Measurements from ENCODE around the gene NR1D1. TPM values are rescaled to one million over a fixed set of nuclear protein-coding genes. Genes with fewer than 3 reads are reported as not detected.

Gene NR1D1
- total RNA-seq, 2 experiments from 2014 or later = 1.7 to 8.7 TPM

DNA sequence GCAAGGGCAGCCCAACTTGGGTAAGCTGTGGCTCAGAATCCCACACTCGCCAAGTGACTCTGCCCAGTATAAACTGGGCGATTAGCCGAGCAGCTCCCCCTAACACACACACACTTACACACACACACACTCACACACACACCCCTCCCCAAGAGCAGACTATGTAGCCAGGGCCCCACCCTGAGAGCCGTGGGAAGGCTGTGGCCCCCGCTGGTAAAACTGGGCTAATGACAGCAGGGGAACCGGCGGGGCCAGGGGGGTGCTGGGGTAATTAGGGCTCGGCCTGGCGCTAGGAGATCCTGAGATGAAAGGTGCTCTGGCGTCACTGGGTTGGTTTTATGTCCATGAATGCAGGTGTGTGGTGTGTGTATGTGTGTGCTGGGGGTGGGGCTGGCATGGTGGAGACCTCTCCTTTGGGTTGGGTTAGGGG lies 38.8 kb downstream of the NR1D1 start:
- Histone ChIP-seq H3K9me3 (ENCODE audit: low read length) (no peaks in the 10 kb centered on the region), H3K36me3 (ENCODE audit: insufficient read depth, low read length) (no peaks in the 10 kb centered on the region), H3K4me2 (ENCODE audit: low read length) (peak overlapping the region; percentile 62), H3K9me2 (ENCODE audit: insufficient read depth, low read length) (no peaks in the 10 kb centered on the region), H2AFZ (ENCODE audit: low read length) (no peak overlapping the region; the same call in 1 of the 2 replicates), H3K27ac (ENCODE audit: low read depth, low read length, poor library complexity, severe bottlenecking) (no peak overlapping the region), H4K20me1 (ENCODE audit: insufficient read depth, low read length) (no peaks in the 10 kb centered on the region), H3K4me1 (ENCODE audit: insufficient read depth, low read length, poor library complexity, severe bottlenecking) (peaks cover 32% of the 10 kb centered on the region), H3K4me3 (ENCODE audit: low read depth, low read length, poor library complexity, severe bottlenecking) (no peak overlapping the region), H3K79me2 (ENCODE audit: insufficient read depth, low read depth, low read length) (no peaks in the 10 kb centered on the region)
- intact Hi-C loops (cut with micrococcal nuclease; ENCODE audit: unreplicated experiment) = loop anchor here (2.0 kb wide), 1 partner anchor 49 kb away; no protein-coding TSS in a partner anchor
- TF ChIP-seq EZH2phosphoT487 (IDR thresholded peaks at IDR 0.05; ENCODE audit: borderline replicate concordance, low read depth, low read length) = no peak
- TF ChIP-seq, protein P1, sequence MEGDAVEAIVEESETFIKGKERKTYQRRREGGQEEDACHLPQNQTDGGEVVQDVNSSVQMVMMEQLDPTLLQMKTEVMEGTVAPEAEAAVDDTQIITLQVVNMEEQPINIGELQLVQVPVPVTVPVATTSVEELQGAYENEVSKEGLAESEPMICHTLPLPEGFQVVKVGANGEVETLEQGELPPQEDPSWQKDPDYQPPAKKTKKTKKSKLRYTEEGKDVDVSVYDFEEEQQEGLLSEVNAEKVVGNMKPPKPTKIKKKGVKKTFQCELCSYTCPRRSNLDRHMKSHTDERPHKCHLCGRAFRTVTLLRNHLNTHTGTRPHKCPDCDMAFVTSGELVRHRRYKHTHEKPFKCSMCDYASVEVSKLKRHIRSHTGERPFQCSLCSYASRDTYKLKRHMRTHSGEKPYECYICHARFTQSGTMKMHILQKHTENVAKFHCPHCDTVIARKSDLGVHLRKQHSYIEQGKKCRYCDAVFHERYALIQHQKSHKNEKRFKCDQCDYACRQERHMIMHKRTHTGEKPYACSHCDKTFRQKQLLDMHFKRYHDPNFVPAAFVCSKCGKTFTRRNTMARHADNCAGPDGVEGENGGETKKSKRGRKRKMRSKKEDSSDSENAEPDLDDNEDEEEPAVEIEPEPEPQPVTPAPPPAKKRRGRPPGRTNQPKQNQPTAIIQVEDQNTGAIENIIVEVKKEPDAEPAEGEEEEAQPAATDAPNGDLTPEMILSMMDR (conservative IDR thresholded peaks at IDR 0.05; ENCODE audit: low read length) = no peak
- ChIA-PET POLR2A (interaction anchor here (0.5 kb wide), 1 partner anchor 43 kb away, joined by 3 read pairs; no protein-coding TSS in a partner anchor), CTCF (ENCODE audit: unreplicated experiment) (no interaction called here)
- no TSS peak for BruUV-seq (replicated peaks)
- DNase-seq (ENCODE audit: low spot score) = no peak

DNA sequence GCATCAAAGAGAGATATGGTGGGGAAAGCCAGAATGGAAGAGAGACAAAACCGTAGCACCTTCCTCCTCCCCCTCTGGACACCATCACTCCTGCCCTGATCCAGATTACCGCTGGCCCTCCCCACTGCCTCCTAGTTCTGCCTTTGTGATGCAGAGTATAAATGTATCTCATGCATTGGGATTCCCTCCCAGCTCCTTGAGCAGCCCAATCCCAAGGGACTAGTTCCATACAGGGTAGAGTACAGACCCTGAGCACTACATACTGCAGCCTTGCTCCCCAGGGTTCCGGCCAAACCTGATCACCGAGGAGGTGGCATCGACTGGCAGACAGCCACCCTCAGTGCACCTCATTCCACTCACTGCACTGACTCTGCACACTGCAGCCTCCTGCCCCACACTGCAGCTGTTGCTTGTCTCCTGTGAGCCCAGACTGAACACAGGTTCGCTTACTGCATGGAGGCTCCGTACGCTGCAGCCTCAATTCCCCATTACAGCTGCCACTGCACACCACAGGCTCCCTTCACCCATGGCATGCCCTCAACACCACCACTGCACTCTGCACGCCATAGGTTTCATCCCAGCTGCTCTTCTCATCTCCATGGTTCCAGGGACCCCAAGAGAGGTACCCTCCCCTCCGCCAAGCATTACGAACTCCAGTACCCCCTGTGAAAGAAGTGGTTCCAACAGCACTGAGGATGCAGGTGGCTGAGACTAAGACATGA lies 39.3 kb downstream of the NR1D1 start:
- no peaks in the 10 kb centered on the region for H3K9me3 ChIP-seq (ENCODE audit: low read length)
- H3K4me1 ChIP-seq (ENCODE audit: insufficient read depth, low read length, poor library complexity, severe bottlenecking) = peaks cover 32% of the 10 kb centered on the region
- no peaks in the 10 kb centered on the region for H3K36me3 ChIP-seq (ENCODE audit: insufficient read depth, low read length)
- ChIA-PET POLR2A (no interaction called here), CTCF (ENCODE audit: unreplicated experiment) (no interaction called here)
- H3K4me2 ChIP-seq (ENCODE audit: low read length) = no peak overlapping the region
- H2AFZ ChIP-seq (ENCODE audit: low read length) = no peak overlapping the region
- BruUV-seq (replicated peaks) = no TSS peak
- intact Hi-C loops (cut with micrococcal nuclease; ENCODE audit: unreplicated experiment) = no loop called here
- no peak for DNase-seq (ENCODE audit: low spot score)
- no peaks in the 10 kb centered on the region for H3K9me2 ChIP-seq (ENCODE audit: insufficient read depth, low read length)
- H3K4me3 ChIP-seq (ENCODE audit: low read depth, low read length, poor library complexity, severe bottlenecking) = no peak overlapping the region
- no peak for TF ChIP-seq EZH2phosphoT487 (IDR thresholded peaks at IDR 0.05; ENCODE audit: borderline replicate concordance, low read depth, low read length)
- TF ChIP-seq, protein P1 (conservative IDR thresholded peaks at IDR 0.05; ENCODE audit: low read length) = no peak
- no peak overlapping the region for H3K27ac ChIP-seq (ENCODE audit: low read depth, low read length, poor library complexity, severe bottlenecking)
- no peaks in the 10 kb centered on the region for H3K79me2 ChIP-seq (ENCODE audit: insufficient read depth, low read depth, low read length)
- no peaks in the 10 kb centered on the region for H4K20me1 ChIP-seq (ENCODE audit: insufficient read depth, low read length)
